HepG2 (cell line): ENCODE data around the gene CHAF1A. TPM values are rescaled to one million over a fixed set of nuclear protein-coding genes. Genes with fewer than 3 reads are reported as not detected.

ENCODE experiments used
- ATAC-seq: fragments of 200-7000 bp; cut with Tn5 transposase; 3 replicates; pipeline ENCODE4 v1.9.1; 2020; ENCODE audit warnings: mild to moderate bottlenecking, moderate library complexity
- BruUV-seq: library from RNA; stranded (reverse); fragments of 400-500 nt; replicated peaks from 2 replicates; lab custom pipeline; 2021; lab: Mats Ljungman, UMichigan
- CTCF ChIA-PET: fragments of 300-600 bp; formaldehyde crosslinking; extraction: SDS; loops from one replicate; lab custom pipeline; 2021; ENCODE audit warnings: low total read pairs, inconsistent platforms, low intra/inter-chr PET ratio; lab: Yijun Ruan, JAX
- POLR2A ChIA-PET: fragments of 350-600 bp; sonication (Branson Sonifier 250); formaldehyde crosslinking; loops from one replicate; lab custom pipeline; 2020; ENCODE audit warnings: antibody characterized with exemption, inconsistent platforms; lab: Yijun Ruan, JAX
- DNase-seq: peaks from one replicate; pipeline ENCODE4 v3.0.0-alpha.2; 2015; ENCODE audit warnings: low spot score
- FAIRE-seq: peaks from 3 replicates; lab custom pipeline; 2011; peaks lifted over from hg19 to GRCh38; lab: Jason Lieb, UNC
- H2AFZ ChIP-seq: one replicate; pipeline ENCODE4 v1.6.1; 2011; ENCODE audit warnings: low read length, inconsistent platforms
- H3K27ac ChIP-seq: fragments of 300-600 bp; 3 replicates; pipeline ENCODE4 v1.8.0; 2011; ENCODE audit warnings: mixed run types, mild to moderate bottlenecking, mixed read lengths, low read length, inconsistent platforms; ENCODE audit not compliant: insufficient read depth; ENCODE audit errors: extremely low read length
- H3K27me3 ChIP-seq, 2 experiments: fragments of 200-600 bp in 1 of 2; 2 replicates in 1 of 2; 3 replicates in 1 of 2; pipeline versions ENCODE4 v1.6.0 to v1.8.0; 2011; ENCODE audit warnings: low read length in 2 of 2, mild to moderate bottlenecking in 2 of 2, moderate library complexity in 2 of 2, inconsistent platforms in 1 of 2; ENCODE audit not compliant: insufficient read depth in 2 of 2, control insufficient read depth in 1 of 2
- H3K36me3 ChIP-seq, 2 experiments: fragments of 200-600 bp in 1 of 2; replicated peaks in 1 of 2; 2 replicates in 1 of 2; 3 replicates in 1 of 2; pipeline versions ENCODE4 v1.5.1 to v1.8.0; 2011; ENCODE audit warnings: low read length in 2 of 2, inconsistent platforms in 1 of 2; ENCODE audit not compliant: insufficient read depth in 2 of 2, control insufficient read depth in 1 of 2
- H3K4me1 ChIP-seq: 2 replicates; pipeline ENCODE4 v1.5.1; 2012; ENCODE audit warnings: low read length, inconsistent platforms; ENCODE audit not compliant: insufficient read depth
- H3K4me2 ChIP-seq: 2 replicates; pipeline ENCODE4 v1.6.0; 2011; ENCODE audit warnings: low read depth, low read length, inconsistent platforms
- H3K4me3 ChIP-seq, 3 experiments: fragments of 200-600 bp in 1 of 3; sonication (generic), shearing (Covaris generic) in 1 of 3; replicated peaks in 1 of 3; 2 replicates each; pipeline ENCODE4 v1.5.1; 2011 to 2016; ENCODE audit warnings: low read length in 3 of 3, inconsistent platforms in 2 of 3, low read depth in 2 of 3, mild to moderate bottlenecking in 2 of 3, control low read depth in 1 of 3, mixed read lengths in 1 of 3; ENCODE audit not compliant: insufficient read depth in 1 of 3
- H3K79me2 ChIP-seq: one replicate; pipeline ENCODE4 v1.6.1; 2011; ENCODE audit warnings: low read length, inconsistent platforms; ENCODE audit not compliant: insufficient read depth
- H3K9ac ChIP-seq: 2 replicates; pipeline ENCODE4 v1.6.0; 2011; ENCODE audit warnings: mild to moderate bottlenecking, low read depth, low read length, inconsistent platforms; ENCODE audit not compliant: insufficient read depth
- H3K9me3 ChIP-seq: 2 replicates; pipeline ENCODE4 v1.5.1; 2012; ENCODE audit warnings: mild to moderate bottlenecking, low read length
- H4K20me1 ChIP-seq: 2 replicates; pipeline ENCODE4 v1.6.0; 2011; ENCODE audit warnings: inconsistent platforms, mild to moderate bottlenecking, low read length, moderate library complexity; ENCODE audit not compliant: insufficient read depth
- FLYWCH1 ChIP-seq: sonication (generic); formaldehyde crosslinking; IDR thresholded peaks from 2 replicates; pipeline ENCODE4 v1.8.1; 2023; ENCODE audit warnings: mild to moderate bottlenecking, missing genetic modification reagents
- FOXM1 ChIP-seq: sonication (generic); formaldehyde crosslinking; IDR thresholded peaks from 2 replicates; pipeline ENCODE4 v1.5.0; 2020; ENCODE audit warnings: missing genetic modification reagents
- HCFC1 ChIP-seq: fragments of 150-350 bp; IDR thresholded peaks from 2 replicates; pipeline ENCODE4 v1.6.1; 2014; ENCODE audit warnings: low read depth, low read length
- HMG20A ChIP-seq: IDR thresholded peaks from 2 replicates; pipeline ENCODE4 v1.6.1; 2016; ENCODE audit warnings: borderline replicate concordance
- HNRNPK ChIP-seq: fragments of 200-400 bp; formaldehyde crosslinking; IDR thresholded peaks from 2 replicates; pipeline ENCODE4 v1.6.1; 2018; ENCODE audit warnings: low read length, low read depth, moderate library complexity, mild to moderate bottlenecking; ENCODE audit not compliant: poor library complexity, severe bottlenecking
- HNRNPLL ChIP-seq: fragments of 200-400 bp; formaldehyde crosslinking; IDR thresholded peaks from 2 replicates; pipeline ENCODE4 v1.6.1; 2017; ENCODE audit warnings: mild to moderate bottlenecking, low read depth, low read length; ENCODE audit not compliant: poor library complexity, severe bottlenecking
- HOXA7 ChIP-seq: sonication (generic); formaldehyde crosslinking; IDR thresholded peaks from 2 replicates; pipeline ENCODE4 v1.8.1; 2022; ENCODE audit warnings: mild to moderate bottlenecking, missing genetic modification reagents, moderate library complexity
- KMT2B ChIP-seq: IDR thresholded peaks from 2 replicates; pipeline ENCODE4 v1.6.1; 2016; ENCODE audit warnings: missing genetic modification reagents, missing compliant biosample characterization
- NCOA2 ChIP-seq: sonication (generic); formaldehyde crosslinking; IDR thresholded peaks from 2 replicates; pipeline ENCODE4 v1.8.0; 2022; ENCODE audit warnings: inconsistent platforms
- NRL ChIP-seq: sonication (generic); formaldehyde crosslinking; IDR thresholded peaks from 2 replicates; pipeline ENCODE4 v1.5.0; 2020; ENCODE audit warnings: missing genetic modification reagents, mild to moderate bottlenecking, moderate library complexity, borderline replicate concordance
- SAP130 ChIP-seq: IDR thresholded peaks from 2 replicates; pipeline ENCODE4 v1.6.1; 2016; ENCODE audit warnings: low read depth
- SMARCE1 ChIP-seq: fragments of 450-650 bp; IDR thresholded peaks from 2 replicates; pipeline ENCODE4 v1.6.1; 2017; ENCODE audit warnings: borderline replicate concordance
- SNRNP70 ChIP-seq: fragments of 200-400 bp; formaldehyde crosslinking; IDR thresholded peaks from 2 replicates; pipeline ENCODE4 v1.6.1; 2017; ENCODE audit warnings: mild to moderate bottlenecking, low read depth, low read length, moderate library complexity
- TCF12 ChIP-seq, 2 experiments: fragments of 450-650 bp in 1 of 2; sonication (generic) in 1 of 2; formaldehyde crosslinking in 1 of 2; IDR thresholded peaks; 2 replicates each; pipeline versions ENCODE4 v1.6.1 to v1.8.0; 2017 to 2022; ENCODE audit warnings: antibody characterized with exemption in 1 of 2, mild to moderate bottlenecking in 1 of 2, missing genetic modification reagents in 1 of 2, moderate library complexity in 1 of 2
- ZNF121 ChIP-seq: sonication (generic); formaldehyde crosslinking; IDR thresholded peaks from 2 replicates; pipeline ENCODE4 v1.5.0; 2020; ENCODE audit warnings: mild to moderate bottlenecking, missing genetic modification reagents
- ZNF569 ChIP-seq: sonication (generic); formaldehyde crosslinking; IDR thresholded peaks from 2 replicates; pipeline ENCODE4 v1.5.0; 2020; ENCODE audit warnings: mild to moderate bottlenecking, missing genetic modification reagents, moderate library complexity, borderline replicate concordance
- ZNF761 ChIP-seq: sonication (generic); formaldehyde crosslinking; conservative IDR thresholded peaks from 2 replicates; pipeline ENCODE4 v1.4.0; 2020; ENCODE audit warnings: mild to moderate bottlenecking, missing genetic modification reagents
- WGBS: methylation state at CpG from one replicate; pipeline ENCODE4 v1.1.6; 2017; ENCODE audit warnings: low lambda C conversion rate; 5-methylcytosine and 5-hydroxymethylcytosine counted together
- in situ Hi-C: cut with HindIII; loops from 2 replicates; pipeline ENCODE4 v1.10.0; 2017; ENCODE audit warnings: low pct_unique_long_range_greater_than_20kb; ENCODE audit not compliant: extremely low pct_ligation_motif_present
- intact Hi-C: fragments of 100-400 bp; cut with micrococcal nuclease; formaldehyde crosslinking; loops from one replicate; pipeline ENCODE4 v1.10.0; 2022; ENCODE audit not compliant: unreplicated experiment
- polyA plus RNA-seq, 8 experiments: library from polyadenylated mRNA; depleted of rRNA in 3 of 8; stranded (reverse) in 7 of 8; unstranded in 1 of 8; fragments of >200 nt; fragmentation: Illumina TruSeq in 4 of 8; extraction: Trizol in 4 of 8; gene quantifications; 2 replicates each; pipeline versions ENCODE4 v1.2.1 to v1.2.3, GENCODE V29; 2011 to 2016; ENCODE audit warnings: low read depth in 4 of 8, missing spikeins in 1 of 8, mixed read lengths in 1 of 8; ENCODE audit not compliant: insufficient read depth in 1 of 8
- total RNA-seq, 5 experiments: library from RNA; depleted of rRNA; stranded (reverse); fragments of >200 nt; fragmentation: Illumina TruSeq; extraction: Trizol; gene quantifications; 2 replicates each; pipeline ENCODE4 v1.2.3, GENCODE V29; 2016; ENCODE audit warnings: low read depth in 1 of 5
- TF ChIP-seq, protein P1 (sequence below): sonication (generic); formaldehyde crosslinking; IDR thresholded peaks from 2 replicates; pipeline ENCODE4 v1.8.1; 2023; ENCODE audit warnings: mild to moderate bottlenecking, missing genetic modification reagents, borderline replicate concordance

The CHAF1A gene
- total and polyA plus RNA-seq, 2 of the 13 experiments (the other 11 are each of a cell fraction or from before 2014, with no cell fraction given), result 11.0 to 34.8 TPM

DNA sequence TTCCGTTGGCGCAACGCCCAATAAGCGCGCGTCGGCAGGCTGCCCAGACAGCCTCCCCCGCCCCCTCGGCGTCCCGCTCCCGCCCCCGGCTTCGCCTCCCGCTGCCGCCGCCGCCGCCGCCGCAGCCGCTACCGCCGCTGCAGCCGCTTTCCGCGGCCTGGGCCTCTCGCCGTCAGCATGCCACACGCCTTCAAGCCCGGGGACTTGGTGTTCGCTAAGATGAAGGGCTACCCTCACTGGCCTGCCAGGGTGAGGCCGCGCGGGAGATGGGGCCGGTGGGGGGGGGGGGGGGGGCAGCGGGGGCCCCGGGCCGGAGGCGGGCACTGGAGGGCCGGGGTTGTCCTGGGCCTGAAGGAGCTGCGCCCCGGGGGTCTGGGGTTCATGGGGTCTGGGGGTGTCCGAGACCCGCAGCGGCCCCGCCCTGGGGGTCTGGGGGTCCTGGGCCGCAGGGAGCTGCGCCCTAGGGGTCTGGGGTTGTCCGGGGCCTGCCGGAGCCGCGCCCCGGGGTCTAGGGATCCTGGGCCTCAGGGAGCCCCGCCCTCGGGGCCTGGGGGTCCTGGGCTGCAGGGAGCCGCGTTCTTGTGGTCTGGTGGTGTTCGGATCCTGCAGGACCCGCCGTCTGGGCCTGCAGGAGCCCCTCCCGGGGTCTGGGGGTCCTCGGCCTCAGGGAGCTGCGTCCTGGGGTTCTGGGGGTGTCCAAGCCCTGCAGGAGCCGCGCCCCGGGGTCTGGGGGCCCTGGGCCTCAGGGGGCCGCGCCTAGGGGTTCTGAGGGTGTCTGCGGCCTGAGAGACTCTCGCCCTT is 69.9 kb downstream of the CHAF1A start, which contains the start of gene HDGFL2 (continued):
- TF ChIP-seq ZNF569 (CRISPR knock-in tag), result no peak
- TF ChIP-seq HCFC1, result no peak
- no peak for TF ChIP-seq HOXA7 (CRISPR knock-in tag)
- TF ChIP-seq FOXM1 (CRISPR knock-in tag), result no peak
- no peak for TF ChIP-seq FLYWCH1 (CRISPR knock-in tag)
- no peak for TF ChIP-seq ZNF761 (CRISPR knock-in tag)
- TF ChIP-seq SNRNP70, result no peak
- TF ChIP-seq KMT2B (CRISPR knock-in tag), result no peak
- TF ChIP-seq NCOA2 (CRISPR knock-in tag), result no peak
- no peak for TF ChIP-seq SMARCE1
- peak; percentile 24 for TF ChIP-seq HNRNPK

DNA sequence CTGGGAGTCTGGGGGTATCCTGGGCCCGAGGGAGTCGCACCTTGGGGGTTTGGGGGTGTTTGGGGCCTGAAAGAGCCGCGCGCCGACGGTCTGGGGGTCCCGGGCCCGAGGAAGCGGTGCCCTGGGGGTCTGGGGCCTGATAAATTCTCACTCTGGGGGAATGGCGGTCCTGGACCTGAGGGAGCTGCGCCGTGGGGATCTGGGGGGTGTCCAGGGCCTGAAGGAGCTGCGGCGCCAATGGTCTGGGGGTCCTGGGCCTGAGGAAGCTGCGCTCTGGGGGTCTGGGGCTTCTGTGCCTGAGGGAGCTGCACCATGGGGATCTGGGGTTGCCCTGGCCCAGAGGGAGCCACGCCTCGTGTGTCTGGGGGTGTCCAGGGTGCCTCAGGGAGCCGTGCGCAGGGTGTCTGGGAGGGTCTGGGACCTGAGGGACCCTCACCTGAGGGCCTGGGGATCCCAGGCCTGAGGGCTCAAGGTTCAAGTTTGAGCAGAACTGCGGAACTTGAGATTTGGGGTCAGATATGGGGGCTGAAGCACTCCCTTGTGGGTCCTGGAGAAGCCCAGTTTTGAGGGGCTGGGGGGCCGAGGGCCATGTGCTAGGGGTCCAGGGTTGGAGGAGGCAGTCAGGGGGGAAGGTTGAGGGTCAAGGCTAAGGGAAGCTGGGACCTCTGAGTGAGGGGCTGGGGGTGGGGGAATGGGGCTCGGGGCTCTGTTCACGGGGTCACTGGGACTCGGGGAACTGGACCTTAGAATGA is 70.7 kb downstream of the CHAF1A start:
- H3K4me3 ChIP-seq, result peak overlapping the region; percentile 79 to 94 (median 94)
- H3K9ac ChIP-seq, result peak overlapping the region; percentile 94
- no peak overlapping the region for H2AFZ ChIP-seq
- BruUV-seq, result no TSS peak
- peak overlapping the region; percentile 77 for H3K4me2 ChIP-seq
- intact Hi-C loops (loop anchor here (5.0 kb wide), 1 partner anchor 64 kb away; the partner anchor contains the start of gene PLIN5), in situ Hi-C loops (no loop called here)
- H3K9me3 ChIP-seq, result no peaks in the 10 kb centered on the region
- 11% methylated on average over 8 of the region's 25 CpGs for WGBS
- H3K27ac ChIP-seq, result peak overlapping the region; percentile 67
- H3K27me3 ChIP-seq, result no peaks in the 10 kb centered on the region; a peak in 1 of 5 replicates
- H3K36me3 ChIP-seq, result peaks cover 11 to 23% of the 10 kb centered on the region in 2 experiments; a peak in 4 of 5 replicates
- POLR2A ChIA-PET, result interaction anchor here (0.6 to 0.9 kb wide), 2 partner anchors 9 to 21 kb away, joined by 3 to 4 read pairs; no protein-coding TSS in a partner anchor
- ATAC-seq (no peak), FAIRE-seq (no peak), DNase-seq (no peak)
- H3K79me2 ChIP-seq, result peaks cover 22% of the 10 kb centered on the region
- H4K20me1 ChIP-seq, result 0 out of 2 replicates have a peak, but pooled peaks cover 4% of the 10 kb centered on the region
- CTCF ChIA-PET, result no interaction called here
- H3K4me1 ChIP-seq, result peaks cover 21% of the 10 kb centered on the region
- TF ChIP-seq TCF12 (IDR thresholded peaks at IDR 0.05) (no peak), TCF12 (CRISPR knock-in tag; IDR thresholded peaks at IDR 0.05) (no peak), HMG20A (CRISPR knock-in tag) (no peak), ZNF121 (no peak), HNRNPLL (peak; percentile 27), KMT2B (CRISPR knock-in tag) (no peak), NRL (CRISPR knock-in tag) (no peak; the same call in 1 of the 2 replicates), SAP130 (CRISPR knock-in tag) (peak; percentile 14; the same call in 1 of the 2 replicates)
- TF ChIP-seq, protein P1, sequence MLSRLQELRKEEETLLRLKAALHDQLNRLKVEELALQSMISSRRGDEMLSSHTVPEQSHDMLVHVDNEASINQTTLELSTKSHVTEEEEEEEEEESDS (CRISPR knock-in tag), result no peak
